ENCODE data around the gene TLX3. TPM values are rescaled to one million over a fixed set of nuclear protein-coding genes. Genes with fewer than 3 reads are reported as not detected.
A peak's percentile ranks its signal among the peaks of the same experiment; 100 is the strongest.

TLX3 gene
- total RNA-seq, 2 experiments from 2014 or later = not detected

- CTCF ChIA-PET = interaction anchor here (1.6 kb wide), 1 partner anchor 10 kb away, joined by 4 read pairs; no protein-coding TSS in a partner anchor
- Mint-ChIP-seq H3K36me3 (ENCODE audit: low read depth) (peaks cover 3% of the 10 kb centered on the region), H3K9me3 (no peaks in the 10 kb centered on the region), H3K27ac (peak overlapping the region; percentile 69), H3K27me3 (peaks cover 72% of the 10 kb centered on the region), H3K4me3 (peak overlapping the region; percentile 25), H3K4me1 (peaks cover 20% of the 10 kb centered on the region)
- DNase-seq = no peak
- POLR2A ChIA-PET = no interaction called here
These were observed 1.3 kb downstream of the TLX3 start for GRCh38 chr5:171310212-171310818.

GRCh38 chr5:171310819-171311321 lies 1.8 kb downstream of the TLX3 start:
- H3K36me3 Mint-ChIP-seq (ENCODE audit: low read depth) = peaks cover 3% of the 10 kb centered on the region
- peak overlapping the region; percentile 25 for H3K4me3 Mint-ChIP-seq
- no peak for DNase-seq
- ChIA-PET CTCF (no interaction called here), POLR2A (no interaction called here)
- H3K4me1 Mint-ChIP-seq = peaks cover 20% of the 10 kb centered on the region
- H3K27me3 Mint-ChIP-seq = peaks cover 71% of the 10 kb centered on the region
- H3K27ac Mint-ChIP-seq = peak overlapping the region; percentile 69
- H3K9me3 Mint-ChIP-seq = no peaks in the 10 kb centered on the region

DNA sequence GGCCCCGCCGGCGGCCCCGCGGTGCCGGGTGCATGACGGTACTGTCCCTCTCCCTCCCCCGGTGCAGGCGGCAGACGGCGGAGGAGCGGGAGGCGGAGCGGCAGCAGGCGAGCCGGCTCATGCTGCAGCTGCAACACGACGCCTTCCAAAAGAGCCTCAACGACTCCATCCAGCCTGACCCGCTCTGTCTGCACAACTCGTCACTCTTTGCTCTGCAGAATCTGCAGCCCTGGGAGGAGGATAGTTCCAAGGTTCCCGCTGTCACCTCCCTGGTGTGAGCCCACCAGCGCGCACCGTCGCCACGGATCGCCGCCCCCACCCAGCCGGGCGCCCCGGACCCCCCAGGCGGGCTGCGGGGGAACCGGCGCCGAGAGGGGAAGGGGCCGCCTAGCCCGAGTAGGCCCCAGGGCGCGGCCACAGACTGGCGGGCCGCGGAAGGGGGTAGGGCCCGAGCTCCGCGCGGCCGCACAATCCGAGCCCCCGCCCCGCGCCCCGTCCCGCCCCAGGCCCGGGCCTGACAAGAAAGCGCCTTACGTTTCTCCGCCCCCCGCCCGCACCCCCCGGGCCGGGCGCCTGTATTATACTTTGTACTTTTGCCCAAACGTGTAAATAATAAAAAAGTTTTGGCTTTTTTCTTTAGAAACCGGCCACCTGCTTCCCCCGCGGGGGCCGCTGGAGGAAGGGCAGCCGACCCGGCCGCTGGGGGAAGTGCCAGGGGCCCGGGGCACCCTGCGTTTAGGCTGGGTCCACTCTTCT lies 2.5 kb downstream of the TLX3 start:
- no peak for DNase-seq
- Mint-ChIP-seq H3K27me3 (peaks cover 70% of the 10 kb centered on the region), H3K27ac (no peak overlapping the region), H3K4me3 (no peak overlapping the region), H3K36me3 (ENCODE audit: low read depth) (peaks cover 3% of the 10 kb centered on the region), H3K9me3 (no peaks in the 10 kb centered on the region), H3K4me1 (peaks cover 23% of the 10 kb centered on the region)
- ChIA-PET POLR2A (no interaction called here), CTCF (no interaction called here)

DNA sequence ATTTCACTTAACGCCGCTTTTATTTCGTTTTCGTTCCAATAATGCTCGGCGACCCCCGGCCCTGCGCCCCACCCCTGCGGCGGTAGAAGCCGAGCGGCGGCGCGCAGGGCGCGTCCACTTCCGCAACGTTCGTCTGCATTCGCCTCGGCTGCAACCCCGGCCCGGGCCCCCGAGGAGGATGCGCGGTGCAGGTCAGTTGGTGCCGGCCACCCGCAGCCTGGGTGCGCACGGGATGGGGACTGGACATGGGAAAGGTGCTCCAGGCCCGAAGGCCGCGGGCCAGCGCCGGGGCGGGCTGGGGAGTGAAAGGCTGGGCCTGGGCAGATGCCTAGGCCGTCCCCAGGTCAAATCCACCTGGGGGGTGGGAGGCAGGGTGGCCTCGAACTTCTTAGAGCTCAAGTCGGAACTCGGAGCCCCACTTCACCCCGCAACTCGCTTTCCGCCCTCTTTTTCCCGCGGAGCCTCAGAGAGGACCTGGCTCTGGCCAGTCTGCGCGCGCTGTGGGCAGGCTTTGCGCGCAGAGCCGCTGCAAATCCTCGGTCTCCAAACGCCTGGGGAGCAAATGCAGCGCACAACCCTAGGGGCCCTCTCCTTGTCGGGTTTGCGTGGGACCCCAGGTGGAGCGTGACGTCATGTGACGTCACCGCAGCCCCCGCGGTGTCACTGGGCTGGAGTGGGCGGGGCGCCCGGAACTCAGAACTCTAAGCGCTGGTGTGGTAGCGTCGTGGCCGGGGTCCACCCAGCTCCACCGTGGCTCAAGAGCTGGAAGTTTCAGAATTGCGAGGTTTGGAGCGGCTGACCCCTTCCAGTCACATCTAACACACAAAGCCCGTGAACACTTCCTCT lies 3.3 kb downstream of the TLX3 start:
- ChIA-PET POLR2A (no interaction called here), CTCF (no interaction called here)
- Mint-ChIP-seq H3K36me3 (ENCODE audit: low read depth) (peaks cover 3% of the 10 kb centered on the region), H3K9me3 (no peaks in the 10 kb centered on the region), H3K27me3 (peaks cover 71% of the 10 kb centered on the region), H3K4me3 (peak overlapping the region; percentile 51), H3K4me1 (peaks cover 23% of the 10 kb centered on the region), H3K27ac (no peak overlapping the region)
- no peak for DNase-seq

DNA sequence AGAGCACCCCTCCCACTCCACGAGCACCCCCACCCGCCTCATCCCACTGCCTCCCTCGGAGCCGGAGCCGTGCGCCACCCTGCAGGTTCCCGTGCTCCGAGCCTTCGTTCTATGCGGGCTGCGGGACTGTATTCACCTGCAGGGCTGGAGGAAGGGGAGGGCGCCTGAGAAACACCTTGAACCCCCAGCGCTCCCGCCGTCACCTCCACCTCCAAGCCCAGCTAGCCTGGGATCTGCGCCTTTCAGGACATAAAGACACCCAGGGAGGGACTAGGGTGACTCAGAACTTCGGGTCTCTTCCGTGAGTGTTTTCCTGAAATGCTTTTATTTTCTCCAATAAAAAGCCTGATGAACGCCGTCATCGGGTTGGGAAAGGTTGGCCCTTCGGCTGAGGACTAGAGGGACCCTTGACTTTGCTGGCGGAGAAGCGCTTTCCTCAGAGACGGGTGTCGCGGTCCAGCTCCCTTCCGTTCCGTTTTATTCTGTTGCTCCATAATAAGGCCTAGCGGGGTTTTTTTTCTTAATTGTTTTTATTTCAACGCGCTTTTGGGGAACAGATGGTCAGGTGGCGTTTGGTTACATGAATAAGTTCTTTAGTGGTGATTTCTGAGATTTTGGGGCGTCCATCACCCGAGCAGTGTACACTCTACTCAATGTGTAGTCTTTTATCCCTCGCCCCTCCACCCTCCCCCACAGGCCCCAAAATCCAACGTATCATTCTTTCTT lies 4.6 kb downstream of the TLX3 start:
- no peaks in the 10 kb centered on the region for H3K9me3 Mint-ChIP-seq
- peaks cover 73% of the 10 kb centered on the region for H3K27me3 Mint-ChIP-seq
- ChIA-PET POLR2A (no interaction called here), CTCF (no interaction called here)
- peaks cover 3% of the 10 kb centered on the region for H3K36me3 Mint-ChIP-seq (ENCODE audit: low read depth)
- DNase-seq = no peak
- H3K4me1 Mint-ChIP-seq = peaks cover 19% of the 10 kb centered on the region
- peak overlapping the region; percentile 36 for H3K27ac Mint-ChIP-seq
- H3K4me3 Mint-ChIP-seq = peak overlapping the region; percentile 32

DNA sequence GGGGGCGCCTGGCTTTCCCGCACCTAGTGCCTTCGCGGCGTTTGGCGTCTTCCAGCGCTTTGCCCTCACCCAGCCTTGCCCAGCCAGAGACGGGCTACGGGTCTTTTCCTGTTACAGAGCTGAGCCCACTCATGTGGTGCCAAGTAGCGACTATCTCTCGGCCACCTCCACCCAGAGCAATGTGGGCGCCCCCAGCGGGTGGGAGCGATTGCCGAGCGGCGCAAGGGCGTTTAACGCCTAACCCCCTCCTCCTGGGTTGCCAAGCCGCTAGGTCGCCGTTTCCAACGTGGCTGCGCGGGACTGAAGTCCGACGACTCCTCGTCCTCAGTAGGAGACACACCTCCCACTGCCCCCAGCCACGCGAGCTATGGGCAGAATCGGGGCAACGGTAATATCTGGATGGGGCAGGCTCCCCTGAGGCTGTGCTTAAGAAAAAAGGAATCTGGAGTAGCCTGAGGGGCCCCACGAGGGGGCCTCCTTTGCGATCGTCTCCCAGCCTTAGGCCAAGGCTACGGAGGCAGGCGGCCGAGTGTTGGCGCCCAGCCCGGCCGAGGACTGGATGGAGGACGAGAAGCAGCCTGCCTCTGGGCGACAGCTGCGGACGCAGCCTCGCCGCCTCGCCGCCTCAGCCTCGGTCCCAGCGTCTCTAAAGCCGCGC lies 5.8 kb downstream of the TLX3 start:
- Mint-ChIP-seq H3K27me3 (peaks cover 79% of the 10 kb centered on the region), H3K27ac (no peak overlapping the region), H3K4me1 (peaks cover 19% of the 10 kb centered on the region), H3K4me3 (no peak overlapping the region), H3K36me3 (ENCODE audit: low read depth) (peaks cover 3% of the 10 kb centered on the region), H3K9me3 (no peaks in the 10 kb centered on the region)
- POLR2A ChIA-PET = no interaction called here
- no peak for DNase-seq
- CTCF ChIA-PET = no interaction called here

- no peak overlapping the region for H3K4me3 Mint-ChIP-seq
- CTCF ChIA-PET = interaction anchor here (1.1 kb wide), 1 partner anchor 16 kb away, joined by 3 read pairs; no protein-coding TSS in a partner anchor
- no peak overlapping the region for H3K27ac Mint-ChIP-seq
- no peaks in the 10 kb centered on the region for H3K9me3 Mint-ChIP-seq
- peaks cover 80% of the 10 kb centered on the region for H3K27me3 Mint-ChIP-seq
- peaks cover 3% of the 10 kb centered on the region for H3K36me3 Mint-ChIP-seq (ENCODE audit: low read depth)
- no peak for DNase-seq
- peaks cover 19% of the 10 kb centered on the region for H3K4me1 Mint-ChIP-seq
- POLR2A ChIA-PET = no interaction called here
These were observed 6.4 kb downstream of the TLX3 start for GRCh38 chr5:171315386-171315891.

DNA sequence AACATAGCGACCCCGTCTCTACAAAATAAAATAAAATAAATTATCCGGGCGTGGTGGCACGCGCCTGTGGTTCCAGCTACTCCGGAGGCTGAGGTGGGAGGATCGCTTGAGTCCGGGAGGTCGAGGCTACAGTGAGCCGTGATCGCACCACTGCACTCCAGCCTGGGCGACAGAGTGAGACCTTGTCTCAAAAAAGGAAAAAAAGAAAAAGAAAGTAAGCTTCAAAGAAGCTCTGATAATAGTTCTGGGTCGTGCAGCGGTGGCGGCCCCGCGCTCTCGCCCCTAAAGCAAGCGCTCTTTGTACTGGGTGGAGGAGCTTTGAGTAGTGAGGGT lies 6.8 kb downstream of the TLX3 start:
- DNase-seq = no peak
- peaks cover 80% of the 10 kb centered on the region for H3K27me3 Mint-ChIP-seq
- H3K4me3 Mint-ChIP-seq = peak overlapping the region; percentile 13
- H3K27ac Mint-ChIP-seq = no peak overlapping the region
- CTCF ChIA-PET = interaction anchor here (1.1 kb wide), 1 partner anchor 15 kb away, joined by 3 read pairs; no protein-coding TSS in a partner anchor
- H3K4me1 Mint-ChIP-seq = peaks cover 15% of the 10 kb centered on the region
- H3K9me3 Mint-ChIP-seq = no peaks in the 10 kb centered on the region
- H3K36me3 Mint-ChIP-seq (ENCODE audit: low read depth) = peaks cover 3% of the 10 kb centered on the region
- POLR2A ChIA-PET = no interaction called here

- no peaks in the 10 kb centered on the region for H3K9me3 Mint-ChIP-seq
- DNase-seq = no peak
- peaks cover 83% of the 10 kb centered on the region for H3K27me3 Mint-ChIP-seq
- CTCF ChIA-PET = interaction anchor here (1.1 kb wide), 1 partner anchor 15 kb away, joined by 3 read pairs; no protein-coding TSS in a partner anchor
- POLR2A ChIA-PET = no interaction called here
- no peak overlapping the region for H3K27ac Mint-ChIP-seq
- H3K4me1 Mint-ChIP-seq = peaks cover 15% of the 10 kb centered on the region
- peaks cover 3% of the 10 kb centered on the region for H3K36me3 Mint-ChIP-seq (ENCODE audit: low read depth)
- H3K4me3 Mint-ChIP-seq = peak overlapping the region; percentile 13
These were observed 7.4 kb downstream of the TLX3 start for GRCh38 chr5:171316258-171317121.

DNA sequence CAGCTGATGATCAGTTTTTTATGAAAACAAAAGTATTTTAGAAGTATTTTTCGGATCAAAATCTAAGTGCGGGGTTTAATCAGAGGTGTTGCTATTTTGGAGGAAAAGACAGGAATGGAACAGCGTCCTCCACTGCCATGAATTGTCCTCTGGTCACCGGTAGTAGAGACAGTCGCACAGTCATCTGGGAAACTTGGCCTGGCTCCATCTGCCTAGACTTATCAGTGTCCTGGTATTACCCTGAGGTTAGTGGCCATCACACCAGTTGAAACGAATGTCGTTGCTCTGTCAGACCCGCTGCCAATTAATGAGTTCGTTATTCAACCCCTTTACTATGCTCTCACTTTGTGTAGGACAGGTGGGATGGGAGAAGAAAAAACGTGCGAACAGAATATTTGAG lies 8.2 kb downstream of the TLX3 start:
- Mint-ChIP-seq H3K27ac (no peak overlapping the region), H3K36me3 (ENCODE audit: low read depth) (peaks cover 3% of the 10 kb centered on the region), H3K4me1 (peaks cover 15% of the 10 kb centered on the region), H3K27me3 (peaks cover 88% of the 10 kb centered on the region), H3K4me3 (no peak overlapping the region), H3K9me3 (no peaks in the 10 kb centered on the region)
- POLR2A ChIA-PET = no interaction called here
- CTCF ChIA-PET = no interaction called here
- DNase-seq = no peak

DNA sequence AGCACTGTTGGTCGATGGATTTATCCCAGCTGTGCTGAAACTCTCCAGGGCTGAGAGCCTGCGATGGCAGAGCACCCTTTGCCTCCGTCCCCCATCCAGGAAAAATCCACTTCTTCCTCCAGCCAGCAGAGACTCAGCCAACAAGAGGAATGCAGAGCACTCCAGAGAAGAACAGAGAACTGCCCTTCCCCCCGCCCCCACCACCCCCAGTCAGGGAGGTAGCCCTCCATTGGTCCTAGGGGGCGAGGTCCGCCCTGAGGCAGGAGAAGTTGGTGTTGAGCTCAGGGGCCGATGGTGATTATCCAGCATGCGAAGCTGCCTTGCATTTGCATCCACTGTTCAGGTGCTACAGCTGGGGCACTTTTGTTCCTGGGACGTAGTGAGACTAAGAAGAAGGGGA lies 9.0 kb downstream of the TLX3 start:
- POLR2A ChIA-PET = no interaction called here
- Mint-ChIP-seq H3K27me3 (peaks cover 89% of the 10 kb centered on the region), H3K9me3 (no peaks in the 10 kb centered on the region), H3K4me3 (no peak overlapping the region), H3K27ac (no peak overlapping the region), H3K4me1 (peaks cover 10% of the 10 kb centered on the region), H3K36me3 (ENCODE audit: low read depth) (peaks cover under 1% of the 10 kb centered on the region)
- CTCF ChIA-PET = no interaction called here
- no peak for DNase-seq

All from activated CD4-positive, alpha-beta T cell treated with anti-CD3 and anti-CD28 coated beads, Interleukin-2, amount 10 ng/mL, durations not matched to agents 7 days and 5 days (primary cell).